ENCODE data around the gene KNDC1.
"Not testable (repeated sequence)": the region's sequence is repeated elsewhere in the genome, so short reads cannot be mapped to it uniquely, and the experiment has no call there.

Gene KNDC1

DNA sequence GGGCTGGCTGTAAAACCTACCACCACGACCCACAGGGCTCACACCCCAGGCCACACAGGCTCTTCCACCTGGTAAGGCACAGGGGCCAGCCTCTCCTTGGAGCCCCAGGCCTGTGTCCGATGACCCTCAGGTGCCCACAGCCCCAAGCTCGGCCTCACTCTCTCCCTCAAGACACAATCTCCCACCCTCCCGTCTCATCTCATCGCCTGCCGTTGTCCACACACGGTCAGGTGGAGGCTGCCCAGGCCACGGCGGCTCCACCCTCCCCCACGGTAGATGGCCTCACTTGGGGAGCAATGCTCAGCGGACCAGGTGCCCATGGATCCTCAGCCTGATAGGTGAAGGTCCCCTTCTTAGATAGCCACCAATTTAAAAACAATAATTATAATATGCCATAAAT lies 61.3 kb downstream of the KNDC1 start:
- no peak for DNase-seq (ENCODE audit: low read depth, low spot score)

DNA sequence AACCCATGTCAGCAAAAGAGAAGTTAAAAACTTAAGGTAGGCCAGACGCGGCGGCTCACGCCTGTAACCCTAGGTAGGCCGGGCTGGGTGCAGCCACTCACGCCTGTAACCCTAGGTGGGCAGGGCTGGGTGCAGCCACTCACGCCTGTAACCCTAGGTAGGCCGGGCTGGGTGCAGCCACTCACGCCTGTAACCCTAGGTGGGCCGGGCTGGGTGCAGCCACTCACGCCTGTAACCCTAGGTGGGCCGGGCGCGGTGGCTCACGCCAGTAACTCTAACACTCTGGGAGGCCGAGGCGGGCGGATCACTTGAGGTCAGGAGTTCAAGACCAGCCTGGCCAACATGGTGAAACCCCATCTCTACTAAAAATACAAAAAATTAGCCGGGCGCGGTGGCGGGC lies 61.7 kb downstream of the KNDC1 start:
- DNase-seq (ENCODE audit: low read depth, low spot score), result not testable (repeated sequence)

DNA sequence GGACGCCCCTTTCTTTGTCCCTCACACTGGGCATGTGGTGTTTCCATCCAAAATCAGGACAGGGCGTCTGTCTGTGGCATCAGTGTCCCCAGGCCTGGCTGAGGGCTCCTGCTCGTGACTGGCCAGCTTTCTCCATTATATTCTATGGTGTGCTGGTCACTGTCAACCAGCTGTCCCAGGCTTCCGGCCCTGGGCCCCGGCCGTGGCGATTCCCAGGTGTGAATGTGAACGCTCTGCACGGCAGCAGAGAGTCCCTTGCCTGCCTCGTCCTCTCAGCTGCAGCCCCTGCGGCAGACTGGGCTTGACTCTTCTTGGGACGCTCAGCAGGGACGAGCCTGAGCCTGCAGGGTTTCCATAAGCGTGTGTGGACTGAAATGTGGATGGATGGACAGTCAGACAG lies 64.1 kb downstream of the KNDC1 start:
- DNase-seq (ENCODE audit: low read depth, low spot score), result no peak

- DNase-seq (ENCODE audit: low read depth, low spot score), result no peak
Observed at GRCh38 chr10:133224756-133225372, 64.8 kb downstream of the KNDC1 start.

DNA sequence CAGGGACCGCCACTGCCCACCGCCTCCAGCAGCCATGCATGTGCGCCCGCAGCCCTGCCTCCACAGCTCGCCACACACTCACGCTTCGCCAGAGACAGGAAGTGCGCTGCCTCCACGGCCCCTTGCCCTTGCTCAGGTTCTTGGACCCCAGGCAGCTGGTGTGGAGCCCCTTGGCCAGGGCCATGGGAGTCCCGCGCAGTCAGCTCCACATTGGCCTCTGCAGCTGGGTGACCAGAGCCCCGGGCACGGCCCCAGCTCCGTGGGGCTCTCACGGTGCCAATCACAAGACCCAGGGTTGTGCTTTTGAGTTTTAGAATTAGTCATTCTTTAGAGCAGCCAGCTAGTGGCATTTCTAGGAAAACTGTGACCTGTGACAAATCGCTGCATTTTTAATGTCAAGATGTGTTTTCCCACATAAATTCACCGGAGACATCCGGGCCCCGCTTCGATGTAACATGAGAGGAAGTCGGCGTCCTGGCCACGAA lies 65.7 kb downstream of the KNDC1 start:
- DNase-seq (ENCODE audit: low read depth, low spot score), result no peak

GRCh38 chr10:133226251-133226808 lies 66.3 kb downstream of the KNDC1 start:
- no peak for DNase-seq (ENCODE audit: low read depth, low spot score)

GRCh38 chr10:133227256-133227655 lies 67.2 kb downstream of the KNDC1 start:
- no peak for DNase-seq (ENCODE audit: low read depth, low spot score)

DNA sequence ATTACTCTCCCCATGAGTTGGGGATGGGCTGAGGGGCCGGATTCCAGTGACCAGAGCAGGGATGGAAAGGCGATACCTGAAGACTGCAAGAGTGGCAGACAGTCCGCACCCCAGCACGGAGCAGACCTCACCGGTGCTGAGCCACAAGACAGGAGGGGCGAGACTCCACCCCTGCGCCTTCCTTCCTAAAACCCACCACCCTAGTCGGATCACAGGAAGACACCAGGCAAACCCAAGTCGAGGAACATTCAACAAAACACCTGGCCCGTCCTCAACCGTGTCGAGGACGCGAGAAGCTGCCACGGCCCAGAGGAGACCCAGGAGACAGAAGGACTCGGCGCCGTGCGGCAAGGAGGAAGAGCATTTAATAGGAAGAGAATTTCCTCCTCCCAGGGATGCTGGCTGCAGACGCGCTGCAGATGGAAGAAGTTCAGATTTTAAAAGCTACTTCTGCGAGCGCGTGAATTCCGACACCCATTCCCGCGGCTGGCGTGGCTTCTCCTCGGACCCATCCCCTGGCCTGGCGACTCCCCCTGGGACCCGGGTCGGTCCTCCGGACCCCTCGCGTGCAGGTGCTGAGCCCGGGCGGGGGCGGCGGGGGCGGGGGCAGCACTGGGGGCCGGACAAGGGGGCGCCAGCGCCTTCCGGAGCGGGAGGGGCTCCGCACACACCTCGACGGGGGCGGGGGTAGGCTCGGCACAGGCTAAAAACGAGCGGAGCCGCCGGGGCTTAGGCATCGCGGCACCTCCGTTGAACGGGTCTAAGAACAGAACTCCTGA lies 69.4 kb downstream of the KNDC1 start:
- no peak for DNase-seq (ENCODE audit: low read depth, low spot score)

- DNase-seq (ENCODE audit: low read depth, low spot score), result no peak
Observed at GRCh38 chr10:133230044-133230361, 70.0 kb downstream of the KNDC1 start, which contains the start of gene UTF1. TSS of gene UTF1 (plus strand) at chr10:133230217. CDS start at chr10:133230289, 72 bp downstream.

GRCh38 chr10:133230387-133231195 lies 70.6 kb downstream of the KNDC1 start:
- no peak for DNase-seq (ENCODE audit: low read depth, low spot score)

DNA sequence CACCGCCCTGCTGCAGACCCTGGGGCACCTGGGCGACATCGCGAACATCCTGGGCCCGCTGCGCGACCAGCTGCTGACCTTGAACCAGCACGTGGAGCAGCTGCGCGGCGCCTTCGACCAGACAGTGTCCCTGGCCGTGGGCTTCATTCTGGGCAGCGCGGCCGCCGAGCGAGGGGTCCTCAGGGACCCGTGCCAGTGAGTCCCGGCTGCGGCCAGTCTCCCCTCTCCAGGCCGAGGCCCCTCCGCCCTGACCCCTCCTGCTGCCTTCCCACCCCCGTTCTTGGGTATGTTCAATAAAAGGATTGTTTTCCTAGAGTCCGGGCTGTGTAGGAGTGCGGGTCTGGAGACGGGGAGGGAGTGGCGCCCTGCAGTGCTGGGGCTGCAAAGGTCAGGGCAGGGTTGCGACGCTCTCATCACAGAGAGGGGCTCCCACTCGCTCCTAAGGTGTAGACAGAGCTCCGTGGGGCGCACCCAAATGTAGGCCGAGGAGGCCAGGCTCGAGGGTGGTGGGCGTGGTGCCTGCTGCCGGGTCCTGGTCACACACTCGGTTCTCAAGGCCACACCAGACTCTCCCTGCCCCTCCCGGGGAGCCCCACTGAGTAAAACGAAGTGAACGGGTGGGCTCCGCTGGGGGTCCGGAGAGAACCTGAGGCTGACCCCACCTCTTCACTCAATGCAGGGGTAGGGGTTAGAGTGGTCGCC lies 71.4 kb downstream of the KNDC1 start:
- no peak for DNase-seq (ENCODE audit: low read depth, low spot score)

- no peak for DNase-seq (ENCODE audit: low read depth, low spot score)
Observed at GRCh38 chr10:133231946-133232574, 72.0 kb downstream of the KNDC1 start.

GRCh38 chr10:133234796-133235195 lies 74.8 kb downstream of the KNDC1 start:
- not testable (repeated sequence) for DNase-seq (ENCODE audit: low read depth, low spot score)

GRCh38 chr10:133235265-133235855 lies 75.3 kb downstream of the KNDC1 start:
- no peak for DNase-seq (ENCODE audit: low read depth, low spot score)

DNA sequence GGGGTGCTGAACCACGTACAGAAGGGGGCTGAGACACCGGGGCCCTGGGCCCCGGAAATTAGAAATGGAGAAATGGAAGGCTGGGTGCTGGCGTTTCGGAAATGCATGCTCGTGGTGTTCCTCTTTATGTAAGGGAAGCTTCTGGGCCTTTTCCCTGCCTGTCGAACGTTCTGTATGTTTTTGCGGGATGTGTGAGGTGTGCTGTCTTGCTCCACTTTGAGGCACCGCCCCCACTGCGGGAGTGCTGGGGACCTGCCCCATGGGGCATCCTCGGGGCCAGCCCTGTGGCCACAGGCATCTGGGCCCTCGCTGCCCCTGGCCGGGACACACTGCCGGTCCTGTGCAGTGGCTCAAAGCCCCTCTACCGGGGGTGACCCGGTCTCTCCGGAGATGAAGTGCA lies 75.9 kb downstream of the KNDC1 start:
- DNase-seq (ENCODE audit: low read depth, low spot score), result no peak

DNA sequence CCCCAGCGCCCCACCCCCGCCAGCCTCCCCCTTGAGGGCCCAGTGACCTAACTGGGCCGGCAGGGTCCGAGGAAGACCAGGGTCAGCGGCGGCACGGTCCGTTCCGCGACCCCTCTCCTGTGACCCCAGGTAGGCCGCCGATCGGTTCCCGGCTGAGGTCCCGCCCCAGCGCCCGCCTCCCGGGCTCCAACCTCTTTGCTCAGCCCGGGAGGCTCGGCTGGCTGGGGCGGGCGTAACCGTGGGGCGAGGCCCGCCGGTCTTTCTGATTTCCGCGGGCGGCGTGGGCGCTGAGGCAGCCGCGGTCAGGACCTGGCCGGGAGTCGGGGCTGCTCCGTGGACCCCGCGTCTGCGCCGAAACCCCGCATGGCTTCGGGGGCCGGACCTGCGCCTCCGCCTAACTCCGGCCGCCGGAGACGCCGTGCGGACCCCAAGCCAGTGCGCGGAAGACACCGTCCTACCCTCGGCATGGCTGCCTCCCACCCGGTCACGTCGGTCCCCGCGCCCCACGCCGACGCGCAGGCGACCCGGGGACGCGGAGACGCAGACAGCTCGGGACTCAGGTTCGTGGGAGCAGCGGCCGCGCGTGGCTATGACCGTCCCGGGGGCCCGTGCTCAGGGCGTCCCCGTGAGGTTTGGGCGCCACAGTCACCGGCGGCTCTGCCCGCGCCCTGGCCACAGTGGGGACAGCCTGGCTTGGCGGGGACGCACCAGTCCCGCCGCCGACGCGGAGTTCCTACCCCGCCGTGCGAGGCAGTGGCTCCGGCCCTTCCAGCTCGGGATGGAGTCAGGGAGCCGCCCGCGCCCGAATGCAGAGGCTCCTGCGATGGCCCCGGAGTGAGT lies 76.6 kb downstream of the KNDC1 start:
- no peak for DNase-seq (ENCODE audit: low read depth, low spot score)

DNA sequence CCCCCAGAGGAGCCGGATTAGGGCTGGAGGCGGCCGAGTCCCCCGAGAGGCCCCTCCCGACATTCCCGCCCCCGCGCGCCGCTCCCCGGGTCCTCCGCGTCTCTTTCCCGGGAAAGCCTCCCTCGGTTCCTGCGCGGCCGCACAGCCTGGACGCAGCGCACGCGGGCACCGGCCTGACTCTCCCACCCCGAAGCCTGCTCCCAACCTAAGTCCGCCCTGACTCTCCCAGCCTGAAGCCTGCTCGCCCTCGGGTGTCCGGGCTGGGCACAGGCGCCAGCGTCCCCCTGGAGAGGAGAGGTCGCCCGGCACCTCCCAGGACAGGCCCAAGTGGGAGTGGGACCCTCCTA lies 77.2 kb downstream of the KNDC1 start:
- DNase-seq (ENCODE audit: low read depth, low spot score), result no peak

DNA sequence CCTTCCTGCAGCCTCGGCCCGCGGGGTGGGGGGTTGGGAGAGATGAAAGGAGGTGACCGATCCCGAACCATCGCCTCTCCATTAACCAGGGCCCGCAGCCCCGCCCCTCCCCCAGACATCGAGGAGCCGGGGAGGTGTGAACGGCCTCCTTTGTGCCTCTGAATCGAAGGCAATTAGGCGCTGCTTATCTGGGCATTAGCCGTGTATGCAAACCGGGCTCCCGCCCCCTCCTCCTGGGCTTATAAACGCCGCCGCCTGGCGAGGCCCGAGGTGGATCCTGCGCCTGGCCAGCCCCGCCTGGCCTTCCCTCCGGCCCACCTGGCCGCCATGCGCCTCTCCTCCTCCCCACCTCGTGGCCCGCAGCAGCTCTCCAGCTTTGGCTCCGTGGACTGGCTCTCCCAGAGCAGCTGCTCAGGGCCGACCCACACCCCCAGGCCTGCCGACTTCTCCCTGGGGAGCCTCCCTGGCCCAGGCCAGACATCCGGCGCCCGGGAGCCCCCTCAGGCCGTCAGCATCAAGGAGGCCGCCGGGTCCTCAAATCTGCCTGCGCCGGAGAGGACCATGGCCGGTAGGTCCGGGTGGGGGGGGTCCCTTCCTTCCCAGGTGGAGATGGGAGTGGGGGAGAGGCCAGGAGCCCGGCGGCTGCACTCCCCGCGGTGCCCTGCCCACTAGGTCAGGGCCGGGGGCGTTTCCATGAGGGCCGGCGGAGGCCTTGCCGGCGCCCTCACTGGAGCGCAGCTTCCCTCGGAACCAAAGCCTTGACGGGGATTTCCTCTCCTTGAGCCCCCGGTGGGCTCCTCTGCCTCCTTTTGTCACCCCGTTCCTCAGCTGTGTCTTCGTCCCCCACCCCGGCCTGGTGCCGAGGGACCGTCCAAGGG lies 77.8 kb downstream of the KNDC1 start, which contains the start of gene VENTX:
TSS of gene VENTX (plus strand) at position 268 of the 878 bp plus-strand sequence. CDS start at position 328, 60 bp downstream.
- DNase-seq (ENCODE audit: low read depth, low spot score), result no peak

GRCh38 chr10:133238466-133238804 lies 78.4 kb downstream of the KNDC1 start:
- DNase-seq (ENCODE audit: low read depth, low spot score), result no peak
